WTC11 (cell line): ENCODE data around the gene RTL1. TPM values are rescaled to one million over a fixed set of nuclear protein-coding genes. Genes with fewer than 3 reads are reported as not detected.

Source experiments
- ATAC-seq: fragments of 200-7000 bp; cut with Tn5 transposase; 2 replicates; pipeline ENCODE4 v1.10.0; 2021; ENCODE audit warnings: mild to moderate bottlenecking, moderate library complexity
- CTCF ChIA-PET: fragments of 300-600 bp; sonication (Branson Sonifier 250); formaldehyde crosslinking; loops from one replicate; lab custom pipeline; 2021; ENCODE audit warnings: antibody characterized with exemption; lab: Charles Lee
- POLR2A ChIA-PET: fragments of 350-600 bp; sonication (Branson Sonifier 250); formaldehyde crosslinking; loops from one replicate; lab custom pipeline; 2021; ENCODE audit warnings: antibody characterized with exemption; lab: Charles Lee
- DNase-seq: peaks from one replicate; pipeline ENCODE4 v3.0.0; 2021; ENCODE audit warnings: low spot score
- H3K27ac Mint-ChIP-seq: 2 replicates; pipeline ENCODE4 v1.8.0; 2021; ENCODE audit warnings: mixed read lengths
- H3K27me3 Mint-ChIP-seq: 2 replicates; pipeline ENCODE4 v1.8.0; 2021; ENCODE audit warnings: low read depth, mild to moderate bottlenecking, moderate library complexity, mixed read lengths
- H3K36me3 Mint-ChIP-seq: 2 replicates; pipeline ENCODE4 v1.8.0; 2021; ENCODE audit warnings: mixed read lengths
- H3K4me1 Mint-ChIP-seq: 2 replicates; pipeline ENCODE4 v1.8.0; 2022; ENCODE audit warnings: mixed read lengths
- H3K4me3 Mint-ChIP-seq: 2 replicates; pipeline ENCODE4 v1.8.0; 2021; ENCODE audit warnings: mild to moderate bottlenecking, moderate library complexity, mixed read lengths
- H3K9me3 Mint-ChIP-seq: 2 replicates; pipeline ENCODE4 v1.8.0; 2021; ENCODE audit warnings: mixed read lengths
- ATF1 ChIP-seq: sonication (generic); formaldehyde crosslinking; IDR thresholded peaks from 2 replicates; pipeline ENCODE4 v1.8.1; 2023; ENCODE audit warnings: mild to moderate bottlenecking, moderate library complexity, missing genetic modification reagents
- ATF6 ChIP-seq: sonication (generic); formaldehyde crosslinking; IDR thresholded peaks from 2 replicates; pipeline ENCODE4 v1.8.1; 2023; ENCODE audit warnings: mild to moderate bottlenecking, missing genetic modification reagents
- ELF4 ChIP-seq: sonication (generic); formaldehyde crosslinking; IDR thresholded peaks from 2 replicates; pipeline ENCODE4 v1.8.1; 2022; ENCODE audit warnings: low read depth, mild to moderate bottlenecking, moderate library complexity, missing genetic modification reagents
- EMX1 ChIP-seq: fragments of 250-450 bp; sonication (Bioruptor Pico); IDR thresholded peaks from 2 replicates; pipeline ENCODE4 v1.8.0; 2021; ENCODE audit warnings: mild to moderate bottlenecking
- FOXK1 ChIP-seq: sonication (generic); formaldehyde crosslinking; IDR thresholded peaks from 2 replicates; pipeline ENCODE4 v1.8.0; 2022; ENCODE audit warnings: mild to moderate bottlenecking, moderate library complexity, missing genetic modification reagents
- IRF1 ChIP-seq: sonication (generic); formaldehyde crosslinking; IDR thresholded peaks from 2 replicates; pipeline ENCODE4 v1.8.0; 2023; ENCODE audit warnings: missing genetic modification reagents
- JAZF1 ChIP-seq: fragments of 250-450 bp; sonication (Bioruptor Pico); IDR thresholded peaks from 2 replicates; pipeline ENCODE4 v1.9.0; 2021; ENCODE audit warnings: moderate library complexity, mild to moderate bottlenecking, inconsistent platforms
- MXD4 ChIP-seq: fragments of 250-450 bp; sonication (Bioruptor Pico); IDR thresholded peaks from 2 replicates; pipeline ENCODE4 v1.8.0; 2021; ENCODE audit warnings: mild to moderate bottlenecking, moderate library complexity, borderline replicate concordance
- NR1H2 ChIP-seq: sonication (generic); formaldehyde crosslinking; IDR thresholded peaks from 2 replicates; pipeline ENCODE4 v1.9.0; 2021; ENCODE audit warnings: mild to moderate bottlenecking, moderate library complexity, missing genetic modification reagents
- NR3C1 ChIP-seq: sonication (generic); formaldehyde crosslinking; conservative IDR thresholded peaks from 2 replicates; pipeline ENCODE4 v1.8.1; 2023; ENCODE audit warnings: low read depth, mild to moderate bottlenecking, missing genetic modification reagents
- PRRX2 ChIP-seq: fragments of 250-450 bp; sonication (Bioruptor Pico); IDR thresholded peaks from 2 replicates; pipeline ENCODE4 v1.8.0; 2021; ENCODE audit warnings: mild to moderate bottlenecking
- RELA ChIP-seq: sonication (generic); formaldehyde crosslinking; IDR thresholded peaks from 2 replicates; pipeline ENCODE4 v1.8.1; 2022; ENCODE audit warnings: missing genetic modification reagents, mild to moderate bottlenecking, borderline replicate concordance
- RORB ChIP-seq: fragments of 250-450 bp; sonication (Bioruptor Pico); IDR thresholded peaks from 2 replicates; pipeline ENCODE4 v1.9.0; 2021; ENCODE audit warnings: mild to moderate bottlenecking
- SMAD3 ChIP-seq: sonication (generic); formaldehyde crosslinking; IDR thresholded peaks from 2 replicates; pipeline ENCODE4 v1.8.0; 2022; ENCODE audit warnings: missing genetic modification reagents, mild to moderate bottlenecking, borderline replicate concordance
- SOX15 ChIP-seq: fragments of 250-450 bp; sonication (Bioruptor Pico); IDR thresholded peaks from 2 replicates; pipeline ENCODE4 v1.9.0; 2021; ENCODE audit warnings: mild to moderate bottlenecking
- TCF7 ChIP-seq: sonication (generic); formaldehyde crosslinking; IDR thresholded peaks from 2 replicates; pipeline ENCODE4 v1.8.0; 2022; ENCODE audit warnings: mild to moderate bottlenecking, low read depth, missing genetic modification reagents, moderate library complexity
- TP53 ChIP-seq: sonication (generic); formaldehyde crosslinking; IDR thresholded peaks from 2 replicates; pipeline ENCODE4 v1.8.1; 2023; ENCODE audit warnings: mild to moderate bottlenecking, missing genetic modification reagents
- ZNF232 ChIP-seq: sonication (generic); formaldehyde crosslinking; IDR thresholded peaks from 2 replicates; pipeline ENCODE4 v1.8.0; 2022; ENCODE audit warnings: mild to moderate bottlenecking, missing genetic modification reagents
- ZNF416 ChIP-seq: fragments of 250-450 bp; sonication (Bioruptor Pico); IDR thresholded peaks from 2 replicates; pipeline ENCODE4 v1.9.0; 2021; ENCODE audit warnings: mild to moderate bottlenecking, inconsistent platforms
- ZNF423 ChIP-seq: fragments of 250-450 bp; sonication (Bioruptor Pico); IDR thresholded peaks from 2 replicates; pipeline ENCODE4 v2.1.2; 2022; ENCODE audit warnings: mild to moderate bottlenecking, moderate library complexity
- ZNF425 ChIP-seq: fragments of 250-450 bp; sonication (Bioruptor Pico); conservative IDR thresholded peaks from 2 replicates; pipeline ENCODE4 v1.9.0; 2021; ENCODE audit warnings: mild to moderate bottlenecking
- total RNA-seq: library from RNA; stranded (reverse); gene quantifications from 3 replicates; pipeline ENCODE4 v1.2.3, GENCODE V29; 2021
- TF ChIP-seq, protein P1 (sequence below): sonication (generic); formaldehyde crosslinking; conservative IDR thresholded peaks from 2 replicates; pipeline ENCODE4 v1.8.1; 2023; ENCODE audit warnings: mild to moderate bottlenecking, low read depth, missing genetic modification reagents, moderate library complexity
- TF ChIP-seq, protein P2 (sequence below): sonication (generic); formaldehyde crosslinking; IDR thresholded peaks from 2 replicates; pipeline ENCODE4 v1.8.1; 2023; ENCODE audit warnings: mild to moderate bottlenecking, missing genetic modification reagents, moderate library complexity
- TF ChIP-seq, protein P3 (sequence below): sonication (generic); formaldehyde crosslinking; conservative IDR thresholded peaks from 2 replicates; pipeline ENCODE4 v1.8.1; 2022; ENCODE audit warnings: mild to moderate bottlenecking, missing genetic modification reagents

The RTL1 gene
- total RNA-seq, 1 experiment from 2014 or later: 0.07 TPM

DNA sequence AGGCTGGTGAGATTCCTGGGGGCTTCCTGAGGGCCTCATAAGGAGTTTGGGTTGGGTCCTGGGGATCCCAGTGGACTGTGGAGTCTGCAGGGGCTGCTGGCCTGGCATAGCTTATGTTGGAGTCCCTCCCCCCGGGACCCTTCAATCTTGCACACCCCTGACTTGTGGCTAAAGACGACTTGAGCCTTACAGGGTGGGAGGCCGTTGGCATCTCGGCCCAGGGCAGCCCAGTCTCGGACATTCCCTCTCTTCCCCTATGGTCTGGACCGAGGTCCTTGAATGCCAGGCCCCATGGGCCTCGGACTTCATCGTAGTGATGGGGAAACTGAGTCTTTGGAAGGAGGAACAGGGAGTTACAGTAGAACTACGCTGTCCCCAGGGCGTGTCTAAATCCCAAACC, 12.5 kb downstream of the RTL1 start:
- no peak overlapping the region for H3K27ac Mint-ChIP-seq
- ChIA-PET CTCF (interaction anchor here (1.4 to 1.9 kb wide), 2 partner anchors 40 to 181 kb away, joined by 4 read pairs; no protein-coding TSS in a partner anchor), POLR2A (no interaction called here)
- no peaks in the 10 kb centered on the region for H3K9me3 Mint-ChIP-seq
- H3K4me1 Mint-ChIP-seq: peaks cover 16% of the 10 kb centered on the region
- no peak for DNase-seq
- TF ChIP-seq ZNF423 (CRISPR knock-in tag) (no peak), MXD4 (CRISPR knock-in tag) (no peak), ATF1 (CRISPR knock-in tag) (no peak), FOXK1 (CRISPR knock-in tag) (no peak), ATF6 (CRISPR knock-in tag) (no peak), SMAD3 (CRISPR knock-in tag) (no peak), PRRX2 (CRISPR knock-in tag) (no peak), ELF4 (CRISPR knock-in tag) (no peak)
- no peak for ATAC-seq
- H3K4me3 Mint-ChIP-seq: no peak overlapping the region
- no peaks in the 10 kb centered on the region for H3K27me3 Mint-ChIP-seq
- H3K36me3 Mint-ChIP-seq: peaks cover 30% of the 10 kb centered on the region

- no peak overlapping the region for H3K27ac Mint-ChIP-seq
- peaks cover 32% of the 10 kb centered on the region for H3K36me3 Mint-ChIP-seq
- TF ChIP-seq TCF7: no peak
- no peak for TF ChIP-seq ZNF232 (CRISPR knock-in tag)
- TF ChIP-seq ZNF416 (CRISPR knock-in tag): no peak
- TF ChIP-seq PRRX2 (CRISPR knock-in tag): no peak
- no peak for TF ChIP-seq SOX15 (CRISPR knock-in tag)
- no peak for TF ChIP-seq NR3C1 (CRISPR knock-in tag)
- ATAC-seq (no peak), DNase-seq (no peak)
- ChIA-PET POLR2A (interaction anchor here (0.6 to 0.7 kb wide), 3 partner anchors 113 to 199 kb away, joined by 3 to 5 read pairs (median 3); no protein-coding TSS in a partner anchor), CTCF (interaction anchor here (0.6 to 1.9 kb wide), 6 partner anchors 34 to 1027 kb away, joined by 3 to 5 read pairs (median 4); no protein-coding TSS in a partner anchor)
- H3K9me3 Mint-ChIP-seq: no peaks in the 10 kb centered on the region
- no peaks in the 10 kb centered on the region for H3K27me3 Mint-ChIP-seq
- H3K4me1 Mint-ChIP-seq: peaks cover 15% of the 10 kb centered on the region
- H3K4me3 Mint-ChIP-seq: no peak overlapping the region
These were observed 13.3 kb downstream of the RTL1 start for GRCh38 chr14:100890061-100890850.

GRCh38 chr14:100889641-100890040, 13.9 kb downstream of the RTL1 start:
- Mint-ChIP-seq H3K27me3 (no peaks in the 10 kb centered on the region), H3K36me3 (peaks cover 29% of the 10 kb centered on the region), H3K9me3 (no peaks in the 10 kb centered on the region), H3K4me3 (no peak overlapping the region), H3K4me1 (peaks cover 15% of the 10 kb centered on the region), H3K27ac (no peak overlapping the region)
- DNase-seq (peak; percentile 3), ATAC-seq (no peak)
- ChIA-PET POLR2A (interaction anchor here (0.6 to 0.7 kb wide), 2 partner anchors 114 to 200 kb away, joined by 3 to 5 read pairs; no protein-coding TSS in a partner anchor), CTCF (interaction anchor here (0.6 to 0.7 kb wide), 4 partner anchors 33 to 1028 kb away, joined by 3 to 5 read pairs (median 4); no protein-coding TSS in a partner anchor)
- TF ChIP-seq EMX1 (CRISPR knock-in tag) (no peak), JAZF1 (CRISPR knock-in tag) (no peak), RELA (CRISPR knock-in tag) (no peak), RORB (CRISPR knock-in tag) (no peak), NR1H2 (CRISPR knock-in tag) (no peak), TP53 (no peak), ZNF425 (CRISPR knock-in tag) (no peak), IRF1 (no peak)
- TF ChIP-seq, protein P1, sequence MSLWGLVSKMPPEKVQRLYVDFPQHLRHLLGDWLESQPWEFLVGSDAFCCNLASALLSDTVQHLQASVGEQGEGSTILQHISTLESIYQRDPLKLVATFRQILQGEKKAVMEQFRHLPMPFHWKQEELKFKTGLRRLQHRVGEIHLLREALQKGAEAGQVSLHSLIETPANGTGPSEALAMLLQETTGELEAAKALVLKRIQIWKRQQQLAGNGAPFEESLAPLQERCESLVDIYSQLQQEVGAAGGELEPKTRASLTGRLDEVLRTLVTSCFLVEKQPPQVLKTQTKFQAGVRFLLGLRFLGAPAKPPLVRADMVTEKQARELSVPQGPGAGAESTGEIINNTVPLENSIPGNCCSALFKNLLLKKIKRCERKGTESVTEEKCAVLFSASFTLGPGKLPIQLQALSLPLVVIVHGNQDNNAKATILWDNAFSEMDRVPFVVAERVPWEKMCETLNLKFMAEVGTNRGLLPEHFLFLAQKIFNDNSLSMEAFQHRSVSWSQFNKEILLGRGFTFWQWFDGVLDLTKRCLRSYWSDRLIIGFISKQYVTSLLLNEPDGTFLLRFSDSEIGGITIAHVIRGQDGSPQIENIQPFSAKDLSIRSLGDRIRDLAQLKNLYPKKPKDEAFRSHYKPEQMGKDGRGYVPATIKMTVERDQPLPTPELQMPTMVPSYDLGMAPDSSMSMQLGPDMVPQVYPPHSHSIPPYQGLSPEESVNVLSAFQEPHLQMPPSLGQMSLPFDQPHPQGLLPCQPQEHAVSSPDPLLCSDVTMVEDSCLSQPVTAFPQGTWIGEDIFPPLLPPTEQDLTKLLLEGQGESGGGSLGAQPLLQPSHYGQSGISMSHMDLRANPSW (CRISPR knock-in tag): no peak
- TF ChIP-seq, protein P2, sequence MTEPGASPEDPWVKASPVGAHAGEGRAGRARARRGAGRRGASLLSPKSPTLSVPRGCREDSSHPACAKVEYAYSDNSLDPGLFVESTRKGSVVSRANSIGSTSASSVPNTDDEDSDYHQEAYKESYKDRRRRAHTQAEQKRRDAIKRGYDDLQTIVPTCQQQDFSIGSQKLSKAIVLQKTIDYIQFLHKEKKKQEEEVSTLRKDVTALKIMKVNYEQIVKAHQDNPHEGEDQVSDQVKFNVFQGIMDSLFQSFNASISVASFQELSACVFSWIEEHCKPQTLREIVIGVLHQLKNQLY (CRISPR knock-in tag): no peak
- TF ChIP-seq, protein P3, sequence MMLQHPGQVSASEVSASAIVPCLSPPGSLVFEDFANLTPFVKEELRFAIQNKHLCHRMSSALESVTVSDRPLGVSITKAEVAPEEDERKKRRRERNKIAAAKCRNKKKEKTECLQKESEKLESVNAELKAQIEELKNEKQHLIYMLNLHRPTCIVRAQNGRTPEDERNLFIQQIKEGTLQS (CRISPR knock-in tag): no peak
